ENCODE data around the gene CCT5. TPM values are rescaled to one million over a fixed set of nuclear protein-coding genes. Genes with fewer than 3 reads are reported as not detected.
"Not testable (repeated sequence)": the region's sequence is repeated elsewhere in the genome, so short reads cannot be mapped to it uniquely, and the experiment has no call there.

The CCT5 gene
- polyA plus RNA-seq, 2 donors: 81.7 to 186 TPM

GRCh38 chr5:10268100-10268499 lies 18.0 kb downstream of the CCT5 start:
- H3K27me3 ChIP-seq (ENCODE audit: control insufficient read depth in 1 of 2, insufficient read depth in 2 of 2, low read length in 2 of 2): no peaks in the 10 kb centered on the region
- H3K4me1 ChIP-seq (ENCODE audit: control insufficient read depth in 2 of 2, insufficient read depth in 2 of 2, low read length in 1 of 2): peaks cover 0 to 2% of the 10 kb centered on the region in 2 donors
- no peak overlapping the region for H3K27ac ChIP-seq (ENCODE audit: low read depth in 2 of 2, low read length in 1 of 2)
- WGBS, 2 donors: 90 to 94% methylated on average over 10 of the region's 10 CpGs
- no peaks in the 10 kb centered on the region for H3K9me3 ChIP-seq (ENCODE audit: control insufficient read depth in 2 of 2, insufficient read depth in 1 of 2, low read depth in 1 of 2, low read length in 1 of 2)
- H3K4me3 ChIP-seq (ENCODE audit: low read depth in 1 of 2, low read length in 2 of 2): no peak overlapping the region
- peaks cover 5 to 11% of the 10 kb centered on the region in 2 donors for H3K36me3 ChIP-seq (ENCODE audit: control insufficient read depth in 2 of 2, insufficient read depth in 2 of 2, low read length in 1 of 2)

GRCh38 chr5:10272053-10272874 lies 22.2 kb downstream of the CCT5 start:
- 80 to 82% methylated on average over 9 of the region's 9 CpGs for WGBS, 2 donors
- no peak overlapping the region for H3K27ac ChIP-seq (ENCODE audit: low read depth in 2 of 2, low read length in 1 of 2)

GRCh38 chr5:10272875-10273209 lies 22.8 kb downstream of the CCT5 start:
- not testable (repeated sequence) for H3K36me3 ChIP-seq (ENCODE audit: control insufficient read depth in 2 of 2, insufficient read depth in 2 of 2, low read length in 1 of 2); H3K4me3 ChIP-seq (ENCODE audit: low read depth in 1 of 2, low read length in 2 of 2); H3K27me3 ChIP-seq (ENCODE audit: control insufficient read depth in 1 of 2, insufficient read depth in 2 of 2, low read length in 2 of 2); H3K9me3 ChIP-seq (ENCODE audit: control insufficient read depth in 2 of 2, insufficient read depth in 1 of 2, low read depth in 1 of 2, low read length in 1 of 2); H3K27ac ChIP-seq (ENCODE audit: low read depth in 2 of 2, low read length in 1 of 2); H3K4me1 ChIP-seq (ENCODE audit: control insufficient read depth in 2 of 2, insufficient read depth in 2 of 2, low read length in 1 of 2)
- 64 to 73% methylated on average over 6 of the region's 6 CpGs for WGBS, 2 donors

More at GRCh38 chr5:10272053-10272874, 22.2 kb downstream of the CCT5 start:
- H3K9me3 ChIP-seq (ENCODE audit: control insufficient read depth in 2 of 2, insufficient read depth in 1 of 2, low read depth in 1 of 2, low read length in 1 of 2): no peaks in the 10 kb centered on the region
- H3K4me1 ChIP-seq (ENCODE audit: control insufficient read depth in 2 of 2, insufficient read depth in 2 of 2, low read length in 1 of 2): peaks cover 0 to 2% of the 10 kb centered on the region in 2 donors
- H3K27me3 ChIP-seq (ENCODE audit: control insufficient read depth in 1 of 2, insufficient read depth in 2 of 2, low read length in 2 of 2): no peaks in the 10 kb centered on the region
- no peak overlapping the region for H3K4me3 ChIP-seq (ENCODE audit: low read depth in 1 of 2, low read length in 2 of 2)
- H3K36me3 ChIP-seq (ENCODE audit: control insufficient read depth in 2 of 2, insufficient read depth in 2 of 2, low read length in 1 of 2): no peaks in the 10 kb centered on the region

- Histone ChIP-seq H3K36me3 (ENCODE audit: control insufficient read depth in 2 of 2, insufficient read depth in 2 of 2, low read length in 1 of 2) (no peaks in the 10 kb centered on the region), H3K9me3 (ENCODE audit: control insufficient read depth in 2 of 2, insufficient read depth in 1 of 2, low read depth in 1 of 2, low read length in 1 of 2) (no peaks in the 10 kb centered on the region), H3K27me3 (ENCODE audit: control insufficient read depth in 1 of 2, insufficient read depth in 2 of 2, low read length in 2 of 2) (no peaks in the 10 kb centered on the region), H3K4me3 (ENCODE audit: low read depth in 1 of 2, low read length in 2 of 2) (no peak overlapping the region), H3K4me1 (ENCODE audit: control insufficient read depth in 2 of 2, insufficient read depth in 2 of 2, low read length in 1 of 2) (no peaks in the 10 kb centered on the region), H3K27ac (ENCODE audit: low read depth in 2 of 2, low read length in 1 of 2) (no peak overlapping the region)
- WGBS, 2 donors: 73 to 81% methylated on average over 10 of the region's 10 CpGs
Measured at GRCh38 chr5:10275460-10275859, 25.4 kb downstream of the CCT5 start.

GRCh38 chr5:10275991-10276390 lies 25.9 kb downstream of the CCT5 start:
- Histone ChIP-seq H3K9me3 (ENCODE audit: control insufficient read depth in 2 of 2, insufficient read depth in 1 of 2, low read depth in 1 of 2, low read length in 1 of 2) (no peaks in the 10 kb centered on the region), H3K27ac (ENCODE audit: low read depth in 2 of 2, low read length in 1 of 2) (no peak overlapping the region), H3K36me3 (ENCODE audit: control insufficient read depth in 2 of 2, insufficient read depth in 2 of 2, low read length in 1 of 2) (no peaks in the 10 kb centered on the region), H3K27me3 (ENCODE audit: control insufficient read depth in 1 of 2, insufficient read depth in 2 of 2, low read length in 2 of 2) (no peaks in the 10 kb centered on the region), H3K4me1 (ENCODE audit: control insufficient read depth in 2 of 2, insufficient read depth in 2 of 2, low read length in 1 of 2) (no peaks in the 10 kb centered on the region), H3K4me3 (ENCODE audit: low read depth in 1 of 2, low read length in 2 of 2) (no peak overlapping the region)
- WGBS, 2 donors: 89 to 90% methylated on average over 9 of the region's 9 CpGs

- 79 to 80% methylated on average over 7 of the region's 7 CpGs for WGBS, 2 donors
Measured at GRCh38 chr5:10276691-10277090, 26.6 kb downstream of the CCT5 start.

GRCh38 chr5:10277773-10278630 lies 27.9 kb downstream of the CCT5 start:
- no peak overlapping the region for H3K27ac ChIP-seq (ENCODE audit: low read depth in 2 of 2, low read length in 1 of 2)
- no peaks in the 10 kb centered on the region for H3K36me3 ChIP-seq (ENCODE audit: control insufficient read depth in 2 of 2, insufficient read depth in 2 of 2, low read length in 1 of 2)
- WGBS, 2 donors: 93 to 96% methylated on average over 13 of the region's 13 CpGs
- no peak overlapping the region for H3K4me3 ChIP-seq (ENCODE audit: low read depth in 1 of 2, low read length in 2 of 2)
- no peaks in the 10 kb centered on the region for H3K27me3 ChIP-seq (ENCODE audit: control insufficient read depth in 1 of 2, insufficient read depth in 2 of 2, low read length in 2 of 2)
- no peaks in the 10 kb centered on the region for H3K9me3 ChIP-seq (ENCODE audit: control insufficient read depth in 2 of 2, insufficient read depth in 1 of 2, low read depth in 1 of 2, low read length in 1 of 2)
- H3K4me1 ChIP-seq (ENCODE audit: control insufficient read depth in 2 of 2, insufficient read depth in 2 of 2, low read length in 1 of 2): no peaks in the 10 kb centered on the region

More at GRCh38 chr5:10276691-10277090, 26.6 kb downstream of the CCT5 start:
- no peak overlapping the region for H3K27ac ChIP-seq (ENCODE audit: low read depth in 2 of 2, low read length in 1 of 2)
- no peaks in the 10 kb centered on the region for H3K27me3 ChIP-seq (ENCODE audit: control insufficient read depth in 1 of 2, insufficient read depth in 2 of 2, low read length in 2 of 2)
- no peaks in the 10 kb centered on the region for H3K9me3 ChIP-seq (ENCODE audit: control insufficient read depth in 2 of 2, insufficient read depth in 1 of 2, low read depth in 1 of 2, low read length in 1 of 2)
- no peak overlapping the region for H3K4me3 ChIP-seq (ENCODE audit: low read depth in 1 of 2, low read length in 2 of 2)
- H3K4me1 ChIP-seq (ENCODE audit: control insufficient read depth in 2 of 2, insufficient read depth in 2 of 2, low read length in 1 of 2): no peaks in the 10 kb centered on the region
- no peaks in the 10 kb centered on the region for H3K36me3 ChIP-seq (ENCODE audit: control insufficient read depth in 2 of 2, insufficient read depth in 2 of 2, low read length in 1 of 2)

GRCh38 chr5:10278658-10279279 lies 28.7 kb downstream of the CCT5 start:
- 73 to 89% methylated on average over 12 of the region's 12 CpGs for whole genome bisulfite sequencing, 2 donors
- Histone ChIP-seq H3K4me1 (ENCODE audit: control insufficient read depth in 2 of 2, insufficient read depth in 2 of 2, low read length in 1 of 2) (no peaks in the 10 kb centered on the region), H3K9me3 (ENCODE audit: control insufficient read depth in 2 of 2, insufficient read depth in 1 of 2, low read depth in 1 of 2, low read length in 1 of 2) (no peaks in the 10 kb centered on the region), H3K27me3 (ENCODE audit: control insufficient read depth in 1 of 2, insufficient read depth in 2 of 2, low read length in 2 of 2) (no peaks in the 10 kb centered on the region), H3K4me3 (ENCODE audit: low read depth in 1 of 2, low read length in 2 of 2) (no peak overlapping the region), H3K27ac (ENCODE audit: low read depth in 2 of 2, low read length in 1 of 2) (no peak overlapping the region), H3K36me3 (ENCODE audit: control insufficient read depth in 2 of 2, insufficient read depth in 2 of 2, low read length in 1 of 2) (no peaks in the 10 kb centered on the region)

GRCh38 chr5:10279328-10279727 lies 29.2 kb downstream of the CCT5 start:
- no peak overlapping the region for H3K4me3 ChIP-seq (ENCODE audit: low read depth in 1 of 2, low read length in 2 of 2)
- H3K36me3 ChIP-seq (ENCODE audit: control insufficient read depth in 2 of 2, insufficient read depth in 2 of 2, low read length in 1 of 2): no peaks in the 10 kb centered on the region
- H3K27ac ChIP-seq (ENCODE audit: low read depth in 2 of 2, low read length in 1 of 2): no peak overlapping the region
- WGBS, 2 donors: 92 to 95% methylated on average over 4 of the region's 4 CpGs
- H3K9me3 ChIP-seq (ENCODE audit: control insufficient read depth in 2 of 2, insufficient read depth in 1 of 2, low read depth in 1 of 2, low read length in 1 of 2): no peaks in the 10 kb centered on the region
- no peaks in the 10 kb centered on the region for H3K27me3 ChIP-seq (ENCODE audit: control insufficient read depth in 1 of 2, insufficient read depth in 2 of 2, low read length in 2 of 2)
- no peaks in the 10 kb centered on the region for H3K4me1 ChIP-seq (ENCODE audit: control insufficient read depth in 2 of 2, insufficient read depth in 2 of 2, low read length in 1 of 2)
